Tibial nerve (tissue), 4 donors: ENCODE results near the gene CDC42SE1.

Experiments
- EP300 ChIP-seq, 2 donors: sonication (generic); formaldehyde crosslinking; IDR thresholded peaks; one replicate each; pipeline ENCODE4 v1.6.1; 2017; ENCODE audit warnings: antibody characterized with exemption in 2 of 2, mild to moderate bottlenecking in 1 of 2
- POLR2A ChIP-seq, 2 donors: fragments of 450-650 bp; IDR thresholded peaks; one replicate each; pipeline ENCODE4 v1.6.1; 2017; ENCODE audit warnings: antibody characterized with exemption in 2 of 2, mild to moderate bottlenecking in 2 of 2, moderate library complexity in 2 of 2
- TF ChIP-seq, protein P1 (sequence below), 5 experiments: fragments of 200-600 bp in 3 of 5; fragments of 450-650 bp in 2 of 5; sonication (generic) in 3 of 5; IDR thresholded peaks; one replicate each; pipeline ENCODE4 v1.5.1; 2016 to 2019; ENCODE audit warnings: antibody characterized with exemption in 5 of 5, mild to moderate bottlenecking in 3 of 5, moderate library complexity in 2 of 5

DNA sequence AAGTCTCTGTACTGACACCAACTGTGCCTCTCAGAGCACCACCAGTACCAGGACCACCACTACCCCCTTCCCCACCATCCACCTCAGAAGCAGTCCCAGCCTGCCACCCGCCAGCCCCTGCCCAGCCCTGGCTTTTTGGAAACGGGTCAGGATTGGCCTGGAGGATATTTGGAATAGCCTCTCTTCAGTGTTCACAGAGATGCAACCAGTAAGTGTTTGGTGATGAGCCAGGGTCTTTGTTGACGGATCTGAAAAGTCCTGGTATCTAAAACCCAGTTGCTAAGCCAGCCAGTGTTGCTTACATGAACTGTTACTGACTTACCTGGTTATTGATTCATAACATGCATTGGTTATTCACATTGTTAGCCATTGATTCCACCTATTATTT lies 10.8 kb downstream of the CDC42SE1 start:
- TF ChIP-seq, protein P1, sequence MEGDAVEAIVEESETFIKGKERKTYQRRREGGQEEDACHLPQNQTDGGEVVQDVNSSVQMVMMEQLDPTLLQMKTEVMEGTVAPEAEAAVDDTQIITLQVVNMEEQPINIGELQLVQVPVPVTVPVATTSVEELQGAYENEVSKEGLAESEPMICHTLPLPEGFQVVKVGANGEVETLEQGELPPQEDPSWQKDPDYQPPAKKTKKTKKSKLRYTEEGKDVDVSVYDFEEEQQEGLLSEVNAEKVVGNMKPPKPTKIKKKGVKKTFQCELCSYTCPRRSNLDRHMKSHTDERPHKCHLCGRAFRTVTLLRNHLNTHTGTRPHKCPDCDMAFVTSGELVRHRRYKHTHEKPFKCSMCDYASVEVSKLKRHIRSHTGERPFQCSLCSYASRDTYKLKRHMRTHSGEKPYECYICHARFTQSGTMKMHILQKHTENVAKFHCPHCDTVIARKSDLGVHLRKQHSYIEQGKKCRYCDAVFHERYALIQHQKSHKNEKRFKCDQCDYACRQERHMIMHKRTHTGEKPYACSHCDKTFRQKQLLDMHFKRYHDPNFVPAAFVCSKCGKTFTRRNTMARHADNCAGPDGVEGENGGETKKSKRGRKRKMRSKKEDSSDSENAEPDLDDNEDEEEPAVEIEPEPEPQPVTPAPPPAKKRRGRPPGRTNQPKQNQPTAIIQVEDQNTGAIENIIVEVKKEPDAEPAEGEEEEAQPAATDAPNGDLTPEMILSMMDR (IDR thresholded peaks at IDR 0.05): peak; percentile 4 to 69 (median 29)
- no peak for TF ChIP-seq POLR2A (IDR thresholded peaks at IDR 0.05)
- TF ChIP-seq EP300 (IDR thresholded peaks at IDR 0.05): peak in 1 of 2 donors; percentile 7
